Measurements from ENCODE around the gene CLDN3.

DNA sequence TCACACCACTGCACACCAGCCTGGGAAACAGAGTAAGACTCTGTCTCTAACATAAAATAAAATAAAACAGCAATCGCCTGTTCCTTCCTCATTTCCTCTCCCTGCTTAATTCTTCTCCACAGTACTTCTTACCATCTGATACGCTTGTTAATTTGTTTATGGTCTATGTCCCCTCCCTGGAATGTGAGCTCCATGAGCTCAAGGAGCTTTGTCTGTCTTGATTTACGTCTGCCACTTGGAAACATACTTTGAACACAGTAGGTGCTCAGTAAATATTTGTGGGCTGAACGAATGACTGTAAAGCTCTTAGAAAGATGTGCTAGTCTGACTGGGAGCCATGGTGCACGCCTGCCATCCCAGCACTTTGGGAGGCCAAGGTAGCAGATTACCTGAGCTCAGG is 41.5 kb downstream of the CLDN3 start:
- TF ChIP-seq, protein P1, sequence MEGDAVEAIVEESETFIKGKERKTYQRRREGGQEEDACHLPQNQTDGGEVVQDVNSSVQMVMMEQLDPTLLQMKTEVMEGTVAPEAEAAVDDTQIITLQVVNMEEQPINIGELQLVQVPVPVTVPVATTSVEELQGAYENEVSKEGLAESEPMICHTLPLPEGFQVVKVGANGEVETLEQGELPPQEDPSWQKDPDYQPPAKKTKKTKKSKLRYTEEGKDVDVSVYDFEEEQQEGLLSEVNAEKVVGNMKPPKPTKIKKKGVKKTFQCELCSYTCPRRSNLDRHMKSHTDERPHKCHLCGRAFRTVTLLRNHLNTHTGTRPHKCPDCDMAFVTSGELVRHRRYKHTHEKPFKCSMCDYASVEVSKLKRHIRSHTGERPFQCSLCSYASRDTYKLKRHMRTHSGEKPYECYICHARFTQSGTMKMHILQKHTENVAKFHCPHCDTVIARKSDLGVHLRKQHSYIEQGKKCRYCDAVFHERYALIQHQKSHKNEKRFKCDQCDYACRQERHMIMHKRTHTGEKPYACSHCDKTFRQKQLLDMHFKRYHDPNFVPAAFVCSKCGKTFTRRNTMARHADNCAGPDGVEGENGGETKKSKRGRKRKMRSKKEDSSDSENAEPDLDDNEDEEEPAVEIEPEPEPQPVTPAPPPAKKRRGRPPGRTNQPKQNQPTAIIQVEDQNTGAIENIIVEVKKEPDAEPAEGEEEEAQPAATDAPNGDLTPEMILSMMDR (IDR thresholded peaks at IDR 0.05): no peak
- TF ChIP-seq POLR2AphosphoS5 (IDR thresholded peaks at IDR 0.05; ENCODE audit: insufficient read depth in 1 of 2, low read depth in 1 of 2): no peak
- TF ChIP-seq POLR2A (IDR thresholded peaks at IDR 0.05): no peak

Measured in vagina (tissue), 2 donors.